ENCODE results near the gene F2RL1. TPM values are rescaled to one million over a fixed set of nuclear protein-coding genes. Genes with fewer than 3 reads are reported as not detected.
"Not testable (repeated sequence)": the region's sequence is repeated elsewhere in the genome, so short reads cannot be mapped to it uniquely, and the experiment has no call there.

F2RL1 gene
- total RNA-seq, 2 experiments from 2014 or later = 1.8 to 2.2 TPM

- ChIA-PET CTCF (no interaction called here), POLR2A (no interaction called here)
- Mint-ChIP-seq H3K4me1 (ENCODE audit: low read depth) (peaks cover 25% of the 10 kb centered on the region), H3K27ac (no peak overlapping the region), H3K36me3 (ENCODE audit: low read depth) (peaks cover 12% of the 10 kb centered on the region), H3K4me3 (no peak overlapping the region), H3K9me3 (peaks cover 11% of the 10 kb centered on the region), H3K27me3 (no peaks in the 10 kb centered on the region)
- no peak for TF ChIP-seq CTCF (IDR thresholded peaks at IDR 0.05)
- no peak for ATAC-seq
- DNase-seq = no peak
- intact Hi-C loops (cut with micrococcal nuclease) = no loop called here
These were observed 33.9 kb downstream of the F2RL1 start for GRCh38 chr5:76852772-76853171.

- H3K27me3 Mint-ChIP-seq; H3K27ac Mint-ChIP-seq; DNase-seq; ATAC-seq; H3K4me3 Mint-ChIP-seq; POLR2A ChIA-PET; intact Hi-C loops (cut with micrococcal nuclease): not testable (repeated sequence)
- H3K36me3 Mint-ChIP-seq (ENCODE audit: low read depth) = peaks cover 12% of the 10 kb centered on the region
- peaks cover 25% of the 10 kb centered on the region for H3K4me1 Mint-ChIP-seq (ENCODE audit: low read depth)
- H3K9me3 Mint-ChIP-seq = peaks cover 11% of the 10 kb centered on the region
- CTCF ChIA-PET = interaction anchor here (0.9 kb wide), 1 partner anchor 8 kb away, joined by 3 read pairs; no protein-coding TSS in a partner anchor
These were observed 34.9 kb downstream of the F2RL1 start for GRCh38 chr5:76853741-76854140.

GRCh38 chr5:76854644-76855043, 35.8 kb downstream of the F2RL1 start:
- intact Hi-C loops (cut with micrococcal nuclease) = no loop called here
- ATAC-seq = no peak
- Mint-ChIP-seq H3K36me3 (ENCODE audit: low read depth) (peaks cover 12% of the 10 kb centered on the region), H3K4me1 (ENCODE audit: low read depth) (peaks cover 23% of the 10 kb centered on the region), H3K27me3 (no peaks in the 10 kb centered on the region), H3K27ac (peak overlapping the region; percentile 21), H3K4me3 (no peak overlapping the region), H3K9me3 (peaks cover 11% of the 10 kb centered on the region)
- no peak for TF ChIP-seq CTCF (IDR thresholded peaks at IDR 0.05)
- POLR2A ChIA-PET = interaction anchor here (1.5 kb wide), 1 partner anchor 10 kb away, joined by 4 read pairs; no protein-coding TSS in a partner anchor
- no peak for DNase-seq
- CTCF ChIA-PET = no interaction called here

GRCh38 chr5:76855501-76855900, 36.7 kb downstream of the F2RL1 start:
- Mint-ChIP-seq H3K36me3 (ENCODE audit: low read depth) (peaks cover 12% of the 10 kb centered on the region), H3K9me3 (peaks cover 11% of the 10 kb centered on the region), H3K4me1 (ENCODE audit: low read depth) (peaks cover 16% of the 10 kb centered on the region), H3K27ac (peak overlapping the region; percentile 88)
- DNase-seq; H3K27me3 Mint-ChIP-seq; intact Hi-C loops (cut with micrococcal nuclease); CTCF ChIA-PET; ATAC-seq; H3K4me3 Mint-ChIP-seq: not testable (repeated sequence)
- POLR2A ChIA-PET = interaction anchor here (1.5 kb wide), 1 partner anchor 9 kb away, joined by 4 read pairs; no protein-coding TSS in a partner anchor

GRCh38 chr5:76855961-76856360, 37.1 kb downstream of the F2RL1 start:
- CTCF ChIA-PET = no interaction called here

GRCh38 chr5:76856800-76857199, 38.0 kb downstream of the F2RL1 start:
- Mint-ChIP-seq H3K4me1 (ENCODE audit: low read depth) (peaks cover 15% of the 10 kb centered on the region), H3K27ac (peak overlapping the region; percentile 88), H3K36me3 (ENCODE audit: low read depth) (peaks cover 12% of the 10 kb centered on the region), H3K9me3 (peaks cover 11% of the 10 kb centered on the region)
- POLR2A ChIA-PET; H3K27me3 Mint-ChIP-seq; H3K4me3 Mint-ChIP-seq; ATAC-seq; intact Hi-C loops (cut with micrococcal nuclease); DNase-seq: not testable (repeated sequence)
- CTCF ChIA-PET = interaction anchor here (1.0 to 1.4 kb wide), 2 partner anchors 221 to 287 kb away, joined by 4 to 9 read pairs; no protein-coding TSS in a partner anchor

More at GRCh38 chr5:76855961-76856360, 37.1 kb downstream of the F2RL1 start:
- no peak for TF ChIP-seq CTCF (IDR thresholded peaks at IDR 0.05)
- DNase-seq (peak; percentile 58), ATAC-seq (peak; percentile 93)
- Mint-ChIP-seq H3K4me1 (ENCODE audit: low read depth) (peaks cover 15% of the 10 kb centered on the region), H3K4me3 (peak overlapping the region; percentile 11), H3K27ac (peak overlapping the region; percentile 88), H3K36me3 (ENCODE audit: low read depth) (peaks cover 12% of the 10 kb centered on the region), H3K27me3 (no peaks in the 10 kb centered on the region), H3K9me3 (peaks cover 11% of the 10 kb centered on the region)
- intact Hi-C loops (cut with micrococcal nuclease) = no loop called here
- POLR2A ChIA-PET = interaction anchor here (1.5 kb wide), 1 partner anchor 9 kb away, joined by 4 read pairs; no protein-coding TSS in a partner anchor

All from activated CD8-positive, alpha-beta T cell treated with anti-CD3 and anti-CD28 coated beads for 36 hours (primary cell).